K562 (cell line): ENCODE results near the gene RAB38. TPM values are rescaled to one million over a fixed set of nuclear protein-coding genes. Genes with fewer than 3 reads are reported as not detected.

Source experiments
- ATAC-seq: fragments of 200-7000 bp; cut with Tn5 transposase; 3 replicates; pipeline ENCODE4 v1.9.1; 2020; ENCODE audit warnings: moderate library complexity
- BruUV-seq: library from RNA; stranded (reverse); fragments of 400-500 nt; replicated peaks from 2 replicates; lab custom pipeline; 2021; lab: Mats Ljungman, UMichigan
- CTCF ChIA-PET: fragments of 300-600 bp; formaldehyde crosslinking; extraction: SDS; loops from one replicate; lab custom pipeline; 2021; ENCODE audit warnings: low intra/inter-chr PET ratio; lab: Yijun Ruan, JAX
- POLR2A ChIA-PET: fragments of 300-600, 350-650 bp; sonication (Branson Sonifier 250); formaldehyde crosslinking; extraction: SDS; loops from one replicate; lab custom pipeline; 2021; ENCODE audit warnings: antibody characterized with exemption, inconsistent platforms; lab: Yijun Ruan, JAX
- DNase-seq, 4 experiments: peaks; one replicate each; pipeline versions ENCODE4 v3.0.0 to v3.0.0-alpha.2; 2011 to 2018; ENCODE audit warnings: low spot score in 3 of 4, mixed read lengths in 3 of 4; ENCODE audit errors: extremely low read depth in 1 of 4
- FAIRE-seq: peaks from 2 replicates; lab custom pipeline; 2011; peaks lifted over from hg19 to GRCh38; lab: Jason Lieb, UNC
- H2AFZ ChIP-seq: 2 replicates; pipeline ENCODE4 v1.6.0; 2011; ENCODE audit warnings: low read depth, low read length, control low read depth, inconsistent platforms
- H3K27ac ChIP-seq: fragments of 200-600 bp; 3 replicates; pipeline ENCODE4 v1.8.0; 2011; ENCODE audit warnings: low read depth, mild to moderate bottlenecking, control low read depth, inconsistent platforms, low read length, moderate library complexity, mixed read lengths; ENCODE audit errors: extremely low read depth
- H3K27me3 ChIP-seq, 2 experiments: fragments of 300-600 bp in 1 of 2; 2 replicates in 1 of 2; 3 replicates in 1 of 2; pipeline versions ENCODE4 v1.6.0 to v1.8.0; 2011; ENCODE audit warnings: inconsistent platforms in 2 of 2, low read length in 2 of 2, mild to moderate bottlenecking in 1 of 2, mixed read lengths in 1 of 2, moderate library complexity in 1 of 2; ENCODE audit not compliant: control insufficient read depth in 2 of 2, insufficient read depth in 2 of 2
- H3K36me3 ChIP-seq: fragments of 300-600 bp; 3 replicates; pipeline ENCODE4 v1.8.0; 2011; ENCODE audit warnings: mild to moderate bottlenecking, low read length, inconsistent platforms; ENCODE audit not compliant: control insufficient read depth, insufficient read depth
- H3K4me1 ChIP-seq, 2 experiments: fragments of 200-600 bp in 1 of 2; replicated peaks in 1 of 2; 2 replicates in 1 of 2; 3 replicates in 1 of 2; pipeline versions ENCODE4 v1.5.1 to v1.8.0; 2011; ENCODE audit warnings: inconsistent platforms in 2 of 2, low read length in 2 of 2, mild to moderate bottlenecking in 1 of 2, mixed read lengths in 1 of 2, moderate library complexity in 1 of 2; ENCODE audit not compliant: control insufficient read depth in 2 of 2, insufficient read depth in 2 of 2
- H3K4me2 ChIP-seq: 2 replicates; pipeline ENCODE4 v1.6.1; 2011; ENCODE audit warnings: low read length, control low read depth, inconsistent platforms, mixed read lengths; ENCODE audit not compliant: insufficient read depth
- H3K4me3 ChIP-seq: fragments of 200-600 bp; sonication (generic), shearing (Covaris generic); 2 replicates; pipeline ENCODE4 v1.5.1; 2016; ENCODE audit warnings: control low read depth, inconsistent platforms
- H3K79me2 ChIP-seq: fragments of 200-600 bp; 3 replicates; pipeline ENCODE4 v1.8.0; 2011; ENCODE audit warnings: low read length, inconsistent platforms; ENCODE audit not compliant: control insufficient read depth, insufficient read depth
- H3K9ac ChIP-seq, 2 experiments: 2 replicates each; pipeline versions ENCODE4 v1.6.0 to v1.6.1; 2011; ENCODE audit warnings: low read depth in 2 of 2, low read length in 2 of 2, control low read depth in 1 of 2, inconsistent platforms in 1 of 2, mild to moderate bottlenecking in 1 of 2, mixed read lengths in 1 of 2; ENCODE audit not compliant: insufficient read depth in 1 of 2
- H3K9me1 ChIP-seq: one replicate; pipeline ENCODE4 v1.6.0; 2011; ENCODE audit warnings: inconsistent platforms, mild to moderate bottlenecking, low read length, moderate library complexity; ENCODE audit not compliant: control insufficient read depth, insufficient read depth
- H3K9me3 ChIP-seq: replicated peaks from 2 replicates; pipeline ENCODE4 v1.5.1; 2011; ENCODE audit warnings: low read depth, low read length, inconsistent platforms; ENCODE audit not compliant: control insufficient read depth, insufficient read depth
- H4K20me1 ChIP-seq: replicated peaks from 2 replicates; pipeline ENCODE4 v1.6.1; 2011; ENCODE audit warnings: low read length, inconsistent platforms, mixed read lengths; ENCODE audit not compliant: control insufficient read depth, insufficient read depth
- E2F3 ChIP-seq: fragments of 250-450 bp; sonication (Bioruptor Pico); IDR thresholded peaks from 2 replicates; pipeline ENCODE4 v1.4.0; 2020; ENCODE audit warnings: mild to moderate bottlenecking
- ESRRA ChIP-seq: fragments of 450-650 bp; IDR thresholded peaks from 2 replicates; pipeline ENCODE4 v1.6.1; 2014; ENCODE audit warnings: low read depth, mild to moderate bottlenecking, moderate library complexity, borderline replicate concordance
- HOXB6 ChIP-seq: fragments of 250-450 bp; sonication (Bioruptor Pico); IDR thresholded peaks from 2 replicates; pipeline ENCODE4 v1.5.1; 2022; ENCODE audit warnings: mild to moderate bottlenecking, borderline replicate concordance
- NFE2L1 ChIP-seq: fragments of 450-650 bp; IDR thresholded peaks from 2 replicates; pipeline ENCODE4 v1.6.1; 2016; ENCODE audit warnings: missing genetic modification characterization, low read depth, mild to moderate bottlenecking, missing compliant biosample characterization, moderate library complexity, borderline replicate concordance
- SIN3A ChIP-seq, 2 experiments: fragments of 150-350 bp in 1 of 2; IDR thresholded peaks; 2 replicates each; pipeline ENCODE4 v1.6.1; 2011 to 2016; ENCODE audit warnings: borderline replicate concordance in 2 of 2, low read depth in 2 of 2, low read length in 2 of 2, mild to moderate bottlenecking in 2 of 2, moderate library complexity in 2 of 2; ENCODE audit not compliant: control insufficient read depth in 1 of 2
- SUPT5H ChIP-seq: fragments of 450-650 bp; IDR thresholded peaks from 2 replicates; pipeline ENCODE4 v1.6.1; 2016
- XRCC4 ChIP-seq: IDR thresholded peaks from one replicate; pipeline ENCODE4 v1.6.1; 2011; ENCODE audit not compliant: insufficient read depth, insufficient read length; ENCODE audit errors: extremely low read depth
- ZNF133 ChIP-seq: fragments of 250-450 bp; sonication (Bioruptor Pico); IDR thresholded peaks from 2 replicates; pipeline ENCODE4 v1.4.0; 2020; ENCODE audit warnings: mild to moderate bottlenecking
- ZNF324 ChIP-seq: fragments of 250-450 bp; sonication (Bioruptor Pico); IDR thresholded peaks from 2 replicates; pipeline ENCODE4 v1.4.0; 2020; ENCODE audit warnings: mild to moderate bottlenecking
- WGBS: fragments of 100-300 bp; shearing (Covaris generic); methylation state at CpG from one replicate; pipeline ENCODE4 v1.1.6; 2016; ENCODE audit warnings: low coverage, mixed read lengths; ENCODE audit not compliant: insufficient coverage; ENCODE audit errors: missing lambda C conversion rate; 5-methylcytosine and 5-hydroxymethylcytosine counted together
- in situ Hi-C: fragments of 300-500 bp; cut with MboI; formaldehyde crosslinking; loops from 4 replicates; pipeline ENCODE4 v1.15.0; 2018; ENCODE audit warnings: inconsistent platforms, mixed read lengths
- intact Hi-C: fragments of 100-400 bp; cut with micrococcal nuclease; formaldehyde crosslinking; loops from 2 replicates; pipeline ENCODE4 v1.14.2; 2022
- polyA plus RNA-seq, 8 experiments: library from polyadenylated mRNA; depleted of rRNA in 4 of 8; stranded (reverse) in 5 of 8; unstranded in 3 of 8; fragments of >200 nt; fragmentation: Nextera tagmentation in 2 of 8; fragmentation: Illumina TruSeq in 1 of 8; extraction: Ambion mirVana in 2 of 8; extraction: Trizol in 1 of 8; gene quantifications; 2 replicates each; pipeline versions ENCODE4 v1.2.1 to v1.2.3, GENCODE V29; 2011 to 2014; ENCODE audit warnings: inconsistent platforms in 1 of 8, missing spikeins in 1 of 8
- total RNA-seq, 7 experiments: library from RNA; depleted of rRNA in 6 of 7; stranded (reverse); fragments of >200 nt in 6 of 7; fragmentation: Illumina TruSeq in 2 of 7; extraction: Trizol in 2 of 7; gene quantifications; 2 replicates each; pipeline versions ENCODE4 v1.2.1 to v1.2.3, GENCODE V29; 2011 to 2021; ENCODE audit warnings: low replicate concordance in 1 of 7
- TF ChIP-seq, protein P1 (sequence below), 2 experiments: fragments of 450-650 bp in 1 of 2; sonication (generic) in 1 of 2; formaldehyde crosslinking in 1 of 2; IDR thresholded peaks; 2 replicates each; pipeline versions ENCODE4 v1.7.1 to v1.9.0; 2016 to 2022; ENCODE audit warnings: inconsistent platforms in 1 of 2, mild to moderate bottlenecking in 1 of 2, missing genetic modification reagents in 1 of 2
- TF ChIP-seq, protein P2 (sequence below): fragments of 450-650 bp; formaldehyde crosslinking; conservative IDR thresholded peaks from 2 replicates; pipeline ENCODE4 v1.4.0; 2022; ENCODE audit warnings: mild to moderate bottlenecking, missing genetic modification characterization

Gene RAB38
- total and polyA plus RNA-seq, 9 of the 15 experiments (the other 6 are each of a cell fraction or from before 2014, with no cell fraction given), result 0.59 to 2.9 (median 2.2) TPM

DNA sequence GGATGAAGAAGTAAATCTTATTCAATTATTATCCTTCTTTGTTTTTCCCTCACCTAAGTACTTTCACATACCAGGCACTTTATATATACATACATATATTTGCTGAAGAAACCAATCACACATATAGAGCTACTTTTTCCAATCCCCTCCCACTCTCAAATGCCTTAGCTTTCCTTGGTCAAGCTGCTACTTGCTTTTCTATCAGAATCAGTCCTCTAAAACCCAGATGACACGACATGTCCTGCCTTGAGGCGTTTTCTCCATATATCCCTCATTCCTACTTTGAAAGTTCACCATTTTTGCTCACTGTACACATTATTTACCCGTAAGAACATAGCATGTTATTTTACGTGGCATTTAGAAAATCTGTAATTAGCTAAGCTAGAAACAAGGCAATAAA is 5.4 kb downstream of the RAB38 start:
- Histone ChIP-seq H3K9me3 (no peaks in the 10 kb centered on the region), H3K9ac (no peak overlapping the region), H3K79me2 (no peaks in the 10 kb centered on the region), H3K27ac (no peak overlapping the region), H3K27me3 (no peaks in the 10 kb centered on the region), H4K20me1 (no peaks in the 10 kb centered on the region), H2AFZ (no peak overlapping the region), H3K4me2 (no peak overlapping the region), H3K9me1 (no peaks in the 10 kb centered on the region), H3K4me3 (no peak overlapping the region), H3K4me1 (peaks cover 0 to 4% of the 10 kb centered on the region in 2 experiments; a peak in 2 of 5 replicates), H3K36me3 (no peaks in the 10 kb centered on the region)
- no peak for ATAC-seq
- no peak for DNase-seq
- CTCF ChIA-PET, result no interaction called here
- 3% methylated on average over 4 of the region's 4 CpGs for WGBS
- FAIRE-seq, result no peak
- TF ChIP-seq XRCC4 (no peak), SIN3A (IDR thresholded peaks at IDR 0.05; ENCODE audit: borderline replicate concordance in 2 of 2, control insufficient read depth in 1 of 2, low read depth in 2 of 2, low read length in 2 of 2) (no peak), ZNF324 (CRISPR knock-in tag) (no peak), NFE2L1 (tag) (no peak), SUPT5H (no peak), HOXB6 (CRISPR knock-in tag) (no peak), ESRRA (no peak), ZNF133 (CRISPR knock-in tag) (no peak), E2F3 (CRISPR knock-in tag) (no peak)
- TF ChIP-seq, protein P1, sequence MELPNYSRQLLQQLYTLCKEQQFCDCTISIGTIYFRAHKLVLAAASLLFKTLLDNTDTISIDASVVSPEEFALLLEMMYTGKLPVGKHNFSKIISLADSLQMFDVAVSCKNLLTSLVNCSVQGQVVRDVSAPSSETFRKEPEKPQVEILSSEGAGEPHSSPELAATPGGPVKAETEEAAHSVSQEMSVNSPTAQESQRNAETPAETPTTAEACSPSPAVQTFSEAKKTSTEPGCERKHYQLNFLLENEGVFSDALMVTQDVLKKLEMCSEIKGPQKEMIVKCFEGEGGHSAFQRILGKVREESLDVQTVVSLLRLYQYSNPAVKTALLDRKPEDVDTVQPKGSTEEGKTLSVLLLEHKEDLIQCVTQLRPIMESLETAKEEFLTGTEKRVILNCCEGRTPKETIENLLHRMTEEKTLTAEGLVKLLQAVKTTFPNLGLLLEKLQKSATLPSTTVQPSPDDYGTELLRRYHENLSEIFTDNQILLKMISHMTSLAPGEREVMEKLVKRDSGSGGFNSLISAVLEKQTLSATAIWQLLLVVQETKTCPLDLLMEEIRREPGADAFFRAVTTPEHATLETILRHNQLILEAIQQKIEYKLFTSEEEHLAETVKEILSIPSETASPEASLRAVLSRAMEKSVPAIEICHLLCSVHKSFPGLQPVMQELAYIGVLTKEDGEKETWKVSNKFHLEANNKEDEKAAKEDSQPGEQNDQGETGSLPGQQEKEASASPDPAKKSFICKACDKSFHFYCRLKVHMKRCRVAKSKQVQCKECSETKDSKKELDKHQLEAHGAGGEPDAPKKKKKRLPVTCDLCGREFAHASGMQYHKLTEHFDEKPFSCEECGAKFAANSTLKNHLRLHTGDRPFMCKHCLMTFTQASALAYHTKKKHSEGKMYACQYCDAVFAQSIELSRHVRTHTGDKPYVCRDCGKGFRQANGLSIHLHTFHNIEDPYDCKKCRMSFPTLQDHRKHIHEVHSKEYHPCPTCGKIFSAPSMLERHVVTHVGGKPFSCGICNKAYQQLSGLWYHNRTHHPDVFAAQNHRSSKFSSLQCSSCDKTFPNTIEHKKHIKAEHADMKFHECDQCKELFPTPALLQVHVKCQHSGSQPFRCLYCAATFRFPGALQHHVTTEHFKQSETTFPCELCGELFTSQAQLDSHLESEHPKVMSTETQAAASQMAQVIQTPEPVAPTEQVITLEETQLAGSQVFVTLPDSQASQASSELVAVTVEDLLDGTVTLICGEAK (IDR thresholded peaks at IDR 0.05), result no peak
- TF ChIP-seq, protein P1 (CRISPR knock-in tag; IDR thresholded peaks at IDR 0.05), result no peak
- TF ChIP-seq, protein P2, sequence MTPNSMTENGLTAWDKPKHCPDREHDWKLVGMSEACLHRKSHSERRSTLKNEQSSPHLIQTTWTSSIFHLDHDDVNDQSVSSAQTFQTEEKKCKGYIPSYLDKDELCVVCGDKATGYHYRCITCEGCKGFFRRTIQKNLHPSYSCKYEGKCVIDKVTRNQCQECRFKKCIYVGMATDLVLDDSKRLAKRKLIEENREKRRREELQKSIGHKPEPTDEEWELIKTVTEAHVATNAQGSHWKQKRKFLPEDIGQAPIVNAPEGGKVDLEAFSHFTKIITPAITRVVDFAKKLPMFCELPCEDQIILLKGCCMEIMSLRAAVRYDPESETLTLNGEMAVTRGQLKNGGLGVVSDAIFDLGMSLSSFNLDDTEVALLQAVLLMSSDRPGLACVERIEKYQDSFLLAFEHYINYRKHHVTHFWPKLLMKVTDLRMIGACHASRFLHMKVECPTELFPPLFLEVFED (CRISPR knock-in tag), result no peak
- in situ Hi-C loops, result no loop called here
- BruUV-seq, result no TSS peak
- intact Hi-C loops, result no loop called here
- POLR2A ChIA-PET, result interaction anchor here (1.2 to 1.6 kb wide), 2 partner anchors 8 to 11 kb away, joined by 3 to 6 read pairs; no protein-coding TSS in a partner anchor
